Psoas muscle (tissue), 8 donors: ENCODE data around the gene CD8B. TPM values are rescaled to one million over a fixed set of nuclear protein-coding genes. Genes with fewer than 3 reads are reported as not detected.
"Not testable (repeated sequence)": the region's sequence is repeated elsewhere in the genome, so short reads cannot be mapped to it uniquely, and the experiment has no call there.

ENCODE experiments used
- ATAC-seq, 4 donors: fragments of 200-7000 bp; cut with Tn5 transposase; one replicate each; pipeline ENCODE4 v1.9.1; 2020; ENCODE audit warnings: moderate library complexity in 3 of 4, mild to moderate bottlenecking in 2 of 4
- DNase-seq, 2 donors: peaks; one replicate each; pipeline ENCODE4 v3.0.0-alpha.2; 2020
- H3K27ac ChIP-seq: fragments of 200-600 bp; one replicate; pipeline ENCODE4 v1.8.0; 2022
- H3K27me3 ChIP-seq, 3 donors: fragments of 200-600 bp in 1 of 3; one replicate each; pipeline versions ENCODE4 v1.6.1 to v1.8.0; 2013 to 2022; ENCODE audit warnings: low read length in 2 of 3, mild to moderate bottlenecking in 2 of 3, moderate library complexity in 1 of 3; ENCODE audit not compliant: insufficient read depth in 3 of 3
- H3K36me3 ChIP-seq, 2 donors: fragments of 200-600 bp in 1 of 2; one replicate each; pipeline versions ENCODE4 v1.6.1 to v1.8.0; 2013 to 2022; ENCODE audit warnings: low read depth in 1 of 2, mild to moderate bottlenecking in 1 of 2, moderate library complexity in 1 of 2; ENCODE audit not compliant: insufficient read depth in 1 of 2
- H3K4me1 ChIP-seq: fragments of 200-600 bp; one replicate; pipeline ENCODE4 v1.8.0; 2022
- H3K4me3 ChIP-seq: fragments of 200-600 bp; one replicate; pipeline ENCODE4 v1.8.0; 2022; ENCODE audit warnings: mild to moderate bottlenecking
- H3K9me3 ChIP-seq: fragments of 200-600 bp; one replicate; pipeline ENCODE4 v1.8.0; 2022
- WGBS, 3 donors: extraction: QIAGEN DNeasy Blood & Tissue Kit; methylation state at CpG; one replicate each; pipeline versions ENCODE4 v1.1.6 to v1.1.7; 2013; 5-methylcytosine and 5-hydroxymethylcytosine counted together
- intact Hi-C, 2 donors: fragments of 100-400 bp; cut with DNase I; formaldehyde crosslinking; loops; one replicate each; pipeline versions ENCODE4 v1.11.0 to v1.14.2; 2022
- polyA plus RNA-seq, 3 donors: library from polyadenylated mRNA; stranded (reverse); fragments of 200-250 nt; gene quantifications; one replicate each; pipeline ENCODE4 v1.2.3, GENCODE V29; 2013
- total RNA-seq, 4 donors: library from RNA; stranded (reverse); fragmentation: NEBNext Ultra II Directional in 2 of 4; extraction: Animal tissue kit (Norgen Biotek cat#: 25700) in 2 of 4; gene quantifications; one replicate each; pipeline versions ENCODE4 v1.2.1 to v1.2.4, GENCODE V29; 2021 to 2023
- TF ChIP-seq, protein P1 (sequence below): fragments of 200-600 bp; IDR thresholded peaks from one replicate; pipeline ENCODE4 v1.8.0; 2022; ENCODE audit warnings: antibody characterized with exemption
- donor health status: healthy with polysubstance abuse.
- donor health status: DM: no; HTN: no; CAD: no; lungs with moderate emphysema.
- donor health status: Bipolar disorder and iron deficiency.
- donor health status: healthy.
- donor health status: DM: yes; HTN: yes; CAD: no.
- donor health status: DM: no; HTN: no; CAD: no.
- donor health status: DM: no; HTN: no; CAD: no.
- donor health status: DM: yes; HTN: yes; CAD: no.

The CD8B gene
- total and polyA plus RNA-seq, 7 donors: 0.12 to 0.43 (median 0.13) TPM; not detected in 4

DNA sequence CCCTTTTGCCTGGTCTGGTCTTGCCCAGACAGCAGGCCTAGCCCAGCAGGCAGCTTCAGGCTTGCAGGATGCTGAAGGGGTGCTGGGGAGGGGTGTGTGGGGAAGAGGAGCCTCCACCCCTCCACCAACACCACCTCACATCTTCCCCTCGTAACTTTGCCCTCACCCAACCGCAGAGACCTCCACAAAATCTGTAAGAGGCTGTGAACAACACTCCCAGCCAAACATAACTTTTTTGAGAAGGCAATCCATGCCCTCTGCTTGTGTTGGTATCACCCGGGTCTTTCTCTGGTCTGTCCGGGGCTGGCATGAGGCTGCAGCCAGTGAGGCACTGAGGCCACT lies 26.2 kb downstream of the CD8B start:
- DNase-seq, intact Hi-C loops, H3K4me1 ChIP-seq, H3K27me3 ChIP-seq, ATAC-seq, H3K36me3 ChIP-seq, H3K4me3 ChIP-seq, H3K9me3 ChIP-seq, H3K27ac ChIP-seq: not testable (repeated sequence)
- 58 to 73% methylated on average over 2 to 3 of the region's 4 CpGs; no CpG with 5 or more reads in 1 of the 3 donors for WGBS, 3 donors

DNA sequence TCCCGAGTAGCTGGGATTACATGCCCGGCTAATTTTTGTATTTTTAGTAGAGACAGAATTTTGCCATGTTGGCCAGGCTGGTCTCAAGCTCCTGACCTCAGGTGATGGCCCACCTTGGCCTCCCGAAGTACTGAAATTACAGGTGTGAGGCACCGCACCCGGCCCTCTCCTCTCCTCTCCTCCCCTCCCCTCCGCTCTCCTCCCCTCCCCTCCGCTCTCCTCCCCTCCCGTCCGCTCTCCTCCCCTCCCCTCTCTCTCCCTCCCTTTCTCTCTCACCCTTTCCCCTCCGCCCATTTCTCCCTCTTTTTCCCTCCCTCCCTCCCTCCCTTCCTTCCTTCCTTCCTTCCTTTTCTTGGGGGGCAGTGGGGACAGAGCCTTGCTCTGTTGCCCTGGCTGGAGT lies 28.4 kb downstream of the CD8B start:
- intact Hi-C loops: no loop called here
- Histone ChIP-seq H3K36me3 (no peaks in the 10 kb centered on the region), H3K4me3 (no peak overlapping the region), H3K4me1 (no peaks in the 10 kb centered on the region), H3K9me3 (no peaks in the 10 kb centered on the region), H3K27me3 (no peaks in the 10 kb centered on the region), H3K27ac (no peak overlapping the region)
- DNase-seq: no peak
- TF ChIP-seq, protein P1, sequence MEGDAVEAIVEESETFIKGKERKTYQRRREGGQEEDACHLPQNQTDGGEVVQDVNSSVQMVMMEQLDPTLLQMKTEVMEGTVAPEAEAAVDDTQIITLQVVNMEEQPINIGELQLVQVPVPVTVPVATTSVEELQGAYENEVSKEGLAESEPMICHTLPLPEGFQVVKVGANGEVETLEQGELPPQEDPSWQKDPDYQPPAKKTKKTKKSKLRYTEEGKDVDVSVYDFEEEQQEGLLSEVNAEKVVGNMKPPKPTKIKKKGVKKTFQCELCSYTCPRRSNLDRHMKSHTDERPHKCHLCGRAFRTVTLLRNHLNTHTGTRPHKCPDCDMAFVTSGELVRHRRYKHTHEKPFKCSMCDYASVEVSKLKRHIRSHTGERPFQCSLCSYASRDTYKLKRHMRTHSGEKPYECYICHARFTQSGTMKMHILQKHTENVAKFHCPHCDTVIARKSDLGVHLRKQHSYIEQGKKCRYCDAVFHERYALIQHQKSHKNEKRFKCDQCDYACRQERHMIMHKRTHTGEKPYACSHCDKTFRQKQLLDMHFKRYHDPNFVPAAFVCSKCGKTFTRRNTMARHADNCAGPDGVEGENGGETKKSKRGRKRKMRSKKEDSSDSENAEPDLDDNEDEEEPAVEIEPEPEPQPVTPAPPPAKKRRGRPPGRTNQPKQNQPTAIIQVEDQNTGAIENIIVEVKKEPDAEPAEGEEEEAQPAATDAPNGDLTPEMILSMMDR: no peak
- ATAC-seq: no peak
- WGBS, 3 donors: 63 to 74% (median 71%) methylated on average over 5 to 8 of the region's 10 CpGs

DNA sequence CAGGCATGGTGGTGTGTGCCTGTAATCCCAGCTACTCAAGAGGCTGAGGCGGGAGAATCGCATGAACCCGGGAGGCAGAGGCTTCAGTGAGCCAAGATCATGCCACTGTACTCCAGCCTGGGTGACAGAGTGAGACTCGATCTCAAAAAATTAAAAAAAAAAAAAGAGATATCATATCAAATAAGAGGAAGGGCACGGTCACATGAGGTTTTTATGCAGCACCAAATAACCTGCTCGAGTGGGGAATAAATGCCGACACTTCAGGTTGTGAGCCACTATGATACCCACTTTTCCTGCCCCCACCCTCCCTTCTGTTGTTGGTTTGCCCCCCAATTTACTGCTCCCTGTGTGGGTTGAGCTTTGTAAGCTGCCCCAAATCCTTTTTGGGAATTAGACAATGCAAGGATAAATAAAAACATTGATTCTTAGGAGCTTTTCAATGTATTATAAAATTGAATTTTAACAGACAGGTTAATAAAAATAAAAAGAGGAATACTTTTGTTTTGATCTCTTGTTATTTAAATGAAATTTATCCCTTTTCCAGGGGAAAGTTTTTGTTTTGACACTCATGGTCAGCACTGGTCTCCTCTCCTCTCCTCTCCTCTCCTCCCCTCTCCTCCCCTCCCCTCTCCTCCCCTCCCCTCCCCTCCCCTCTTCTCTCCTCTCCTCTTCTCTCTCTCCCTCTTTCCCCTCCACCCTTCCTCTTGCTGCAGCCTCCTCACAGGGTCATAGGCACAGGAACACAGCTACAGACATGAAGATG lies 29.2 kb downstream of the CD8B start:
- intact Hi-C loops: no loop called here
- 60 to 69% (median 68%) methylated on average over 7 of the region's 7 CpGs for WGBS, 3 donors
- H3K36me3 ChIP-seq: no peaks in the 10 kb centered on the region
- TF ChIP-seq, protein P1: no peak
- no peak for ATAC-seq
- no peaks in the 10 kb centered on the region for H3K9me3 ChIP-seq
- DNase-seq: no peak
- no peak overlapping the region for H3K4me3 ChIP-seq
- no peaks in the 10 kb centered on the region for H3K4me1 ChIP-seq
- H3K27me3 ChIP-seq: no peaks in the 10 kb centered on the region
- no peak overlapping the region for H3K27ac ChIP-seq

DNA sequence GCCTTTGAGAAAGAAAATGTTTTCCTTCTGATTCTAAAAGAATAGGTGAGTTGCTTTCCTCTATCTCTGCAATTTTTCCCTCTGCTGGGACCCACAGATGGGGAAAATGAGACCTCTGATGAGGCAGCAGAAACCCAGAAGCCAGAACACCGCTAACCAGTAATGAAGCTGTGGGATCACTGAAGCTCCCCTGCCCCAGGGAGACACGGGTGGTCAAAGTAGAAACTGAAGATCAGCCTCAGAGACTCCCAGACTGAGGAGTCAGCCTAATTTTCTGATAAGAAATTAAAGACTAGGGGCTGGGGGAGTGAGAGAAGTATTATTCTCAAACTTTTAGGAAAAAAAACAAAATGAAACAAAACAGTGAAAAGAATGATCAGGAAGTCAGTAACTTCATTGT lies 30.1 kb downstream of the CD8B start:
- 30 to 49% (median 34%) methylated on average over 2 of the region's 2 CpGs for WGBS, 3 donors

DNA sequence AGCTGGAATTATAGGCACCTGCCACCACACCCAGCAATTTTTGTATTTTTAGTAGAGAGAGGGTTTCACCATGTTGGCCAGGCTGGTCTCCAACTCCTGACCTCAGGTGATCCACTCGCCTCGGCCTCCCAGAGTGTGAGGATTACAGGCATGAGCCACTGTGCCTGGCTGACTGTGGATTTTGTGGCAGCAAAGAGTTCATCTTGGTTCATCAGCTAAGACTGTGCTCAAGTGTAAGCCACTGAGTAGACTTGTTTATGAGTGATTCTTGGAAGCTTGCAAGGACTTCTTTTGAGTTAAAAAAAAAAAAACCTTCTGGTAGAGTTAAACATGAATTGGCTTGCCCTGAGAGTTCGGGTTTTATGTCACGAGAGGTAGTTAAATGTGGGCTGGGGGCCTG lies 34.7 kb downstream of the CD8B start:
- 76 to 91% (median 85%) methylated on average over 4 of the region's 4 CpGs for WGBS, 3 donors
- H3K4me1 ChIP-seq: no peaks in the 10 kb centered on the region
- peaks cover 0 to 5% (median 2%) of the 10 kb centered on the region in 3 donors for H3K27me3 ChIP-seq
- TF ChIP-seq, protein P1: no peak
- no peak overlapping the region for H3K4me3 ChIP-seq
- H3K36me3 ChIP-seq: no peaks in the 10 kb centered on the region
- no peak overlapping the region for H3K27ac ChIP-seq
- intact Hi-C loops: no loop called here
- DNase-seq (no peak), ATAC-seq (no peak)
- H3K9me3 ChIP-seq: peaks cover 4% of the 10 kb centered on the region

More for the DNA sequence above, 30.1 kb downstream of the CD8B start:
- no peak for ATAC-seq
- intact Hi-C loops: no loop called here
- Histone ChIP-seq H3K4me1 (no peaks in the 10 kb centered on the region), H3K27me3 (no peaks in the 10 kb centered on the region), H3K9me3 (no peaks in the 10 kb centered on the region), H3K27ac (no peak overlapping the region), H3K4me3 (no peak overlapping the region), H3K36me3 (no peaks in the 10 kb centered on the region)
- DNase-seq: no peak
- TF ChIP-seq, protein P1: no peak
